Kidney tubule cell (primary cell): Measurements from ENCODE around the gene RPS19BP1.
A peak's percentile ranks its signal among the peaks of the same experiment; 100 is the strongest.

Source experiments
- DNase-seq: peaks from one replicate; pipeline ENCODE4 v3.0.0-alpha.2; 2018; ENCODE audit warnings: low spot score

The RPS19BP1 gene

DNA sequence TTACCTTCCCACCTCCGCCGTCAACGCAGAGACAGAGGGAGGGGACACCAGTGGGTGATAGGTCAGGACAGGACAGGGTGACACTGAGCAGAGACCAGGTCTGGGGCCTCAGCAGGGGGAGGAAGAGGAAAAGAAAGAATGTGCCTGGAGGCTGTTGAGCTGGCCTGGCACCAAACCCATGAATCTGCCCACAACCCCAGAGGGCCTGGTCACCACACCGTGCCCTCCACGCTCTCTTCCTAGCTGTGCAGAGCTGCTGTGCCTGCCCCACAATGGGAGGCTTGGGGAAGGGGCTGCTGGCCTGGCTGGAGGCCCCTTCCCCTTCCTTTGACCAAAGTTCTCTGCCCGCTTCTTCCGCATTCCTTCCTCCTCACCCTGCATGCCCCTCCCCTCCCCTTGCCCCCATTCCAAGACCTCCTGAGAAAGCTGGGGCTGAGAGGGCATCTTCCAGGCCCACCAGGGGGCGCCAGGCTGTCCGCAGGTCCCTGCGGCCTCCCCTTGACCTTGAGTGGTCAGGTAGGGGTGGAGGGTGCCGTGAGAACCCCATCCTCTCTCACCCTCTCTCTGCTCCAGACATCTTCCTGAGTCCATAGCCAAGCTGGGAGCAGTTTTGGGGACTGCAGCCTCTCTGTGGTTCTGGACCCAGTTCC is 27.0 kb upstream of the RPS19BP1 start:
- DNase-seq, result no peak

DNA sequence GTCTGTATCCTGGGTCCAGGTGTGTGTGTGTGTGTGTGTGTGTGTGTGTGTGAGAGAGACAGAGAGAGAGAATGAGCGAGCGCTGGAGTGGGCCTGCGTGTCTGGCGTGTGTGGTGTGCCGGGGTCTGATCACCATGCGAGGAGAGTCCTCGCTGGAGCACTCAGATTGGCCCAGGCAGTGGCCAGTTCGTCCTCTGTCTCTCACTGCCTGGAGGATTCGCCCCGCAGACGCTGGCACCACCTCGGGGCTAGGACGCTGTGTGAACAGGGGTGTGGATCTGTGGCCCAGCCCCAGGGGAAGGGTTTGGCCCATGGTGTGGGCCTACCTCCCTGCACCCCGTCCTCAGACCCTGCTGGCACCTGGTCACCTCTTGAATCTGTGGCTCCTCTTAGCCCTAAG is 26.4 kb upstream of the RPS19BP1 start:
- DNase-seq, result no peak

DNA sequence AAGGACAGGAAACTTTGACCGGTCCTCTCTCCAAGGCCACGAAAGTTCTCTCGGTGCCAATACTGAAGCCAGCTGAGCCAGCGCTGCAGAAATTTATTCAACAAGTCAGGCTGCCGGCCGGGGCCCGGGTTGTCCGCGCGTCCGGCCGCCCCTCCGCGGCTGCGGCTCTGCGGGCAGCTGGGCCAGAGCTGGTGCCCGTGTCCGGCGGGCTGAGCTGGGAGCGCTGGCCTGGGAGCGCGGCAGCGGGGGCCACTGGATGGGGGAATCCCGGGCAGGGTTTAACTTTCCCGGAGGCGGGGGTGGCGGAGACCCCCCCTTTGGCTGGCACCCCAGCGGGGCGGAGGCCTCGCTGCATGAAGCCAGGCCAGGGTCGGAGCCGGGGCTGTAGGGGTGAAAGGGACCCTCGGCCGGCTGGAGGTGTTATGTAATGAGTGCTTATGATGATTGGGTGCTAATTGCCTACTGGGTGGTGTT is 25.7 kb upstream of the RPS19BP1 start:
- no peak for DNase-seq

DNA sequence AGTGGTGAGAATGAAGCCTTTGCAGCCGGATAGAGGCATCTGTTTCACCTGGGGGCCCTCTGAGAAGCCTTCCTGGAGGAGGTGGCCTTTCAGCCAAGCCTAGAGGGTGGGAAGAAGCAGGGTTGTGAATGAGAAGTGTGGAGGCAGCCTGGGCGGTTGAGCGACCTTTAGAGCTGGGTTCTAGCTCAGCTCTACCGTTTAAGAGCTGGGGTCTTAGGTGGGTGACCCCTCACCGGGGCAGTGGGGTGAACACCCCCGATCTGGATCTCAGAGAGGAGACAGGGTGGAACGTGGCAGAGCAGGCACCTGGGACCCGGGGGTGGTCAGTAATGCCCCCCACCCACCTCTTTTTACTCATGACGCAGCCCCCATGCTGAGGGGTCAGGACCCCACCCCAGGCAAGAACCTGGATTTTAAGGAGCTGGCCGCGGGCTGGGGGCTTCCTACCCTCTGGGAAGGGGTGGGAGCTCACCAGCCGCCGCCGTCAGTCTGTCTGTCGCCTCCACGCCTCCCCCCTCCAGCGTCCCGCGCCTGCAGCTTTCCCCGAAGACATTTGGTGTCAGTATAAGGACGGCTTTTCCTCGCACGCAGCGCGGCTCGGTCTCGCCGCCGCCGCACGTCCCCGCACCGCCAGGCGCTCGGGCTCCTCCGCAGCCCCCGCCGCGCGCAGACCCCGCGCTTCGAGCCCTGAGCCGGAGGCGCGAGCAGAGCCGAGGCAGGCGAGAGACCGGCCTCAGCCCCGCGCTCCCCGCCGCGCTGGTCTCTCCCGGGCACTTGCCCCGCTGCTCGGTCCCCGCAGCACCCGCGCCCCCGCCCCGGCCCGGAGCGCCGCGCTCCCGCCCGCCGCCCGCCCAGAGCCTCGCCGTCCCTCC is 24.7 kb upstream of the RPS19BP1 start:
- no peak for DNase-seq

DNA sequence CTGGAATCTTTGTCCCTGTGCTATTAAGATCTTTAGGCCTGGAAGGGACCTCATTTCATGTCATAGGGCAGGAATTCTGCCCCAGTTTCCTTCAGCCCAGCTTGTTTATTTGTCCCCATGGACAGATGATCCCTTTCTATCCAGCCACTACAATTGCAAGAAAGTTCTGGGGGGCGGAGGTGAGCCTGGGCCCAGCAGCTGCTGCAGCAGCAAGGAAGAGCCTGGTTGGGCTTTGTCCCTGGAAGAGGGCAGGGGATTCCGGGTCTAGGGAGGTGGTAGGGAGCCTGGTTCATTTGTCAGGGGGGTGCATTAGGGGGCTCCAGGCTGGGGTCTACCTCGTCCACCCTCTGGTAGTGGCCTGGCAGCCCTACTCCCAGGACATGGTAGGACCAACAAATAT is 21.6 kb upstream of the RPS19BP1 start:
- no peak for DNase-seq

DNA sequence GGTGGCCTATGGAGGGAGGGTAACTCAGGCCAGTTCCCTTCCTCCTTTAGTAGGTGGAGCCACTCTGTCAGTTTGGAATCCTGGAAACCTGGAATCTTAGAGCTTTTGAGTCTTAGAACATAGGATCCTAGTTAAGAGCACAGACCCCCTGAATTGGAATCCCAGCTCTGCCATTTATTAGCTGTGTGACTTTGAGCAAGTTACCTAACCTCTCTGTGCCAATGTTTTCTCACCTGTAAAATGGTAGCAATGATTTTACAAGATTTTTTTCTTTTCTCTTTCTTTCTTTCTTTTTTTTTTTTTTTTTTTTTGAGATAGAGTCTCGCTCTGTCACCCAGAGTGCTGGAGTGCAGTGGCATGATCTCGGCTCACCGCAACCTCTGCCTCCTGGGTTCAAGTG is 20.9 kb upstream of the RPS19BP1 start:
- DNase-seq, result no peak

DNA sequence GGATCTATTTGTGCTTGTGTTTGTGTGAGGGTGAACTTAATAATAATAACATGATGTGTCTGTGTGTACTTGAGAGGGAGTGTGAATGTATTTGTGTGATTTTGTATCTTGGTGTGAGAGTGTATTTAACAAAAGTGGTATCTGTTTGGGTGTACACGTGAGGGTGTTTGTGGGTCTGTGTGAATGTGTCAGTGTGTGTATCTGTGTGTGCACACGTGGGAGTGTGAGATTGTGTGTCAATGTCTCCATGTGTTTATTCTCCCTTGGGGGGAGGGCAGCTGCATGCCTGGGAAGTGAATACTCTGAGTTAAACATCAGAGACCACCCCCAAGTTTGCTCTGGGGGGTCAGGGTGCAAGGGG is 15.0 kb upstream of the RPS19BP1 start:
- no peak for DNase-seq

DNA sequence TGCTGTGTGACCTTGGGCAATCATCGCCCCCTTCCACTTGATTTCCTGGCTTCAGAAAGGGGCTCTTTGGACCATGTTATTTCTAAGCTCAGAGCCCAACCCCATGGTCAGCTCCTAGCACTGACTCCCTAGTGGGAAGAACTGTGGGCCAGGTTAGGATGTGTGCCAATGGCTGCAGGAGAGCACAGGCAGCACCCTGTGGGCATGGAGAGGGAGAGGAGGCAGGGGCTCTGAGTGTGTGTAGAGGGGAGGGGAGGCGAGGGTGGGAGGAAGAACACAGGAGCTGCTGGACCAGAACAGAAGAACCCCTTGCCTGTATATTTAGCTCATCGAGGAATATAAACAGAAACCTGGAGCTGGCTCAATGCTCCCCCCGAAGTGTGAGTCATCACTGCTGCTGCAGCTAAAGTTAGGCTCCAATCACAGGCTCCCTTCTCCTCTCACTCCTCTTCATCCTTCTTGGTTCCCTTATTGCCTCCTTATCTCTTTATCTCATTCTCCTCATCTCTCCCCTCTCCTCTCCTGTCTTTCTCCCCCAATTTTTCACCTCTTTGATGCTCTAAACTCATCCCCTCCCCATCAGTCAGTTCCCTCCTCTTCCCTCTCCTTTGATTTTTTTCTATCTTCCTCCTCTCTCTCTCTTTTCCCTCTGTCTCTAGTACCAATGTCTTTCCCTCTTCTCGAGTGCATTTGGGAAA is 14.5 kb upstream of the RPS19BP1 start:
- peak; percentile 46 for DNase-seq

DNA sequence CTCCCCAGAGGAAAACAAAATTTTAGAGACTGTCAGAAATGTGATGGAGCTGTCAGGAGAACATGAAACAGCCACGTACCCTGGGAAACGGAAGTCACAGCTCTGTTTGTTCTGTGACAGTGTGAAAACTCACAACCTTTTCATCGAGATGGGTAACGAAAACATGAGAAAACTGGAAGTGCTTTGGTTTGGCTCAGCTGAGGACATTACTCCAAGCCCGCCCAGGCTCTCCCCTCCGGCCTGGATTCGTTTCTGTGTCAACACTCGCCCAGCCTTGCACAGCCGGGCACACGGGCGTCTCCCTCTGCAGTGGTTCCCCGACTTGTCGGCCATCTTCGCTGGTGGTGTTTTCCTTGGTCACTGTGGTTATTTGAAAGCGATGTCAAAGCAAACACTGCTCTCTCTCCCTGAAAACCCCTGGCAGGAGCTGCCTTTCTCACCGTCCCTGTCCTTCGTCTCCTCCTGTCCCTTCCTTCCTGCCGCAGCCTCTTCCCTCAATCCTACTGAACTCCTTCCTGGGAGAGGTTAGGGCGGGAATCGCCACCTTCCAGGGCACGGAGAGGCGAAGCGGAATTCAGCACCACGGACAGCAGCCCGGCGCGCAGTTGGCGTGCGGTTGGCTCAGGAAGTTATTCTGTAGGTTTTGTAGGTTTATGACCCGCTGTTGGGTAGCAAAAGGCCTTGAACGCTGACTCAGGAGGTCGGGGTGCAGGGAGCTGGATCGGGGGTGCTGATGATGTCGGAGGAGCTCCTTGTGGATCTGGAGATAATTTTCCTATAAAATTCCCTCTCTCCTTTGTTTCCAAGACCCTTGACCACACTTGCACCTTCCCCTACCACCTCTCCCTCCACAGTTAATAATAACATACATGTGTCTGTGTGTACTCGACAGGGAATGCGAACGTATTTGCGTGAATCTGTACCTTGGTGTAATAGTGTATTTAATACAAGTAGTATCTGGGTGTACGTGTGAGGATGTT is 13.1 kb upstream of the RPS19BP1 start:
- DNase-seq, result peak; percentile 35

DNA sequence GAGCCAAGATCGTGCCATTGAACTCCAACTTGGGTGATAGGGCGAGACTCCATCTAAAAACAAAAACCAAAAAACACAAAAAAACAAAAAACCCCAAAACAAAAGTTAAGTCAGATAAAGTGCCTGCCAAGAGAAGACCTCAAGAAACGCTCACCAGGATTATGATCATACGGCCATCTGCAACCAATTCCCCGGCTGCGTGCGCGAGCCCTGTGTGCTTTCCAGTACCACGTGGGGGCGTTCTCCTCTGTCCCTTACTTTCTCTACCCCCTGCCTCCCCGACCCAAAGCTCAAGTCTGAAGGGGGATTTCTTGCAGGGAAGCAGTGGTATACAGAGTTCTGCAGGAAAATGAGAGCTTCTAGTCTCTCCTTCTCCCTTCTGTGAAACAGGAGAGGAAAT is 10.5 kb upstream of the RPS19BP1 start:
- DNase-seq, result no peak

DNA sequence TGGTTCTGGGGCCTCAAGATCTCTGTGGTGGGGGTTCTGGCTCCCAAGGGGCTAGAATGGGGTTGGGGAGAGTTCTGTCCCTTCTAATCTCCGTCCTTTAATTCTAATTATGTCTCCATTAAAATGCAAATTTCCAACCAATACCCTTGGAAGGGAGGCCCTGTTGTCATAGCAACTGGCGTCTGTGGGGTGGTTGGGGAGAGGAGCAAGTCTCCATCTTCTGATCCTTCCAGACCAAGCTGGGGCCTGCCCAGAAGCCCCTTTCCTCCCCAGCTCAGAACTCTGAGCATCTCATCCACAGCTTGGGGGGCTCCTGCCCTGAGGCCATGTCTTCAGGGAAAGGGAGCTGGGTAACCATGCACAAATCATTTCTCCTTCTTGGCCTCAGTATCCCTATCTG is 5.4 kb upstream of the RPS19BP1 start:
- no peak for DNase-seq

DNA sequence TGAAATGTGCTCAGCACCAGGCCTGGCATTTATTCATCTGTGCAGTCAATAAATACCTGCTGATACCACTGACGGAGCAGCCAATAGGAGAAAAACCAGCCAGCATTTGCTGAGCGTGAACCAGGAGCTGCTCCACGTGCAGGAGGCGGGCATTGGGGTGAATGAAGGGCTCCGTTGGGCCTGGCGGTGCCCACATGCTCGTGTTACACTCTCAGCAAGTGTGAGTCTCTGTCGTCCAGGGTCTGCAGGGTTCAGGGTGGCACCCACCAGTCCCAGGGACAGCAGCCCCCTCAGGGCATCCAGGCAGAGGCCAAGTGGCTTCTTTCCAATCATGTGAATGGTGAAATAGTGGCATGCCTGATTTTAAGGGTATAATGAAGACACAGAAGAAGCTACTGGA is 4.2 kb upstream of the RPS19BP1 start:
- no peak for DNase-seq

DNA sequence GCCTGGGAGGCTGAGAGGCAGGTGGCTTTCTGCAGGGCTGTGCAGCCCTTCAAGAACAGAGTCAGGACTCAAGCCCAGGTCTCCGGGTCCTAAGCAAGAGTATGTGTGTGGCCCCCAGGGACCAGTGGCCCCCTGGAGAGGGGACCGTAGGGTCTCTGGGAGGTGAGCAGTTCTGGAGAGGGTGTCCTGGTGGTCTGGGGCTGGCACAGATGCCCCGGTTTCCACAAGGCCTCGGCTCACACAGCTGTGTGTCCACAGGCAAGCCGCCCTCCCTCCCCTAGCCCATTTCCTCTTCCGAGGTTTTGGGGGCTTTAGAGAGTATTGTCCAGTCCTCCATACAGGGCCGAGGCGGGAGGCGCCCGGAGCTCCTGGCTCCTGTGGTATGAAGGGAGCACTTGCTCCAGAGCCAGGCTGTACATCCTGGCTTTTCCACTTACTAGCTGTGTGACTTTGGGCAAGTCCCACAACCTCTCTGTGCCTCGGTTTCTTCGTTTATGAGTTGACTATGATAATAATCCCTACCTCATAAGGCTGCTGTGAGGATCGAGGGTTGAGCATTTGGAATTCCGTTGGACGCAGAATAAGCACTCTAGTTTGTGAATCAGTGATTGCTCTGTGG is 3.4 kb upstream of the RPS19BP1 start:
- DNase-seq, result no peak

DNA sequence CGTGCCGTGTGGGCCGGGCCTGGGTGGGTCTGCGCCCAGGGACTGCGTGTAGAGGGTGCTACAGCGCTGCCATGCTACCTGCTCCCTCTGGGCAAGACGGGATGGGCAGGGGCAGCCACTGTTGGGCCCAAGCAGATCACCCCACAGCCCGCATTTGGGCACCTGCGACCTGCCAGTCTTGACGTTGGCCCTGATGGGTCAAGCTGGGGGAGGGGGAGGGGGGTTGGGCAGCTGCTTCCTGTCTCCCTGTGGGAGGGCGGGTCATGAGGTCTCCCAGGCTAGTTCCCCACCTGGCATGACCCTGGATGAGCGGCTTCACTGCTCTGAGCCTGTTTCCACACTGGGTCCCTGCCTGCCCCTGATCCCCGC is 2.8 kb upstream of the RPS19BP1 start:
- DNase-seq, result no peak

DNA sequence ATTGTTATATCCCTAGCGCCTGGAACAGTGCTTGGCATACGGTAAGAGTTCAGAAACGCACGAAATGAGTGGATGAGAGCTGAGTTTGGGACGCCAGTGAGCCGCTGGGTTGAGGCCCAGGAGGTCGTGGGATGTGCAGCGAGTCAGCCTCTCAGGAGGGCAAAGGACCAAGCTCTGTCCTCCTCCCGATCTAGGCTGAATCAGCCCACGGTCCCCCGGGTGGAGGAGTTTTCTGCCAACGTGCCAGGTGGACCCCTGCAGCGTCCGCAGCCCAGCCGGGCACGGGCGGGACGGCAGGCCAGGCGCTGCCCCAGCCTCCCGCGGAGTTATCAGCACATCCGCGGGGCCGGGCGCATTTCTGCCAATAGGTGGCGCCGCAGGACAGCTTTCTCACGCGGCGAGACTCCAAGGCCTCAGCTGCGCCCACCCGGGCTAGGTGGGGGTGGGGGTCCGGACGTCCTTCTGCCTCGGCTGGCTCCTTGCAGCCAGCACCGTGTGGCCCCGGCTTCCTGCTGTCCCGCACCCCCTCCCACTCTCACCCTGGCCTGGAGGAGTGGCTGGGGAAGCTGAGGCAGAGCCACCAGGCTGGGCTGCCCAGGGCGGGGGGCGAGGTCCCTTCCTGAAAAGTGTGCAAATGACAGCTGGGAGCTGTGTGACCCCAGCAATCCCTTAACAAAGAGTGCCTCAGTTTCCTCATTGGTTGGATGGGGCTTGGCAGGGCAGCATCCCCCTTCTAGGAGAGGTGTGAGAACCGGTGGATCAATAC is 2.2 kb upstream of the RPS19BP1 start:
- DNase-seq, result peak; percentile 72

DNA sequence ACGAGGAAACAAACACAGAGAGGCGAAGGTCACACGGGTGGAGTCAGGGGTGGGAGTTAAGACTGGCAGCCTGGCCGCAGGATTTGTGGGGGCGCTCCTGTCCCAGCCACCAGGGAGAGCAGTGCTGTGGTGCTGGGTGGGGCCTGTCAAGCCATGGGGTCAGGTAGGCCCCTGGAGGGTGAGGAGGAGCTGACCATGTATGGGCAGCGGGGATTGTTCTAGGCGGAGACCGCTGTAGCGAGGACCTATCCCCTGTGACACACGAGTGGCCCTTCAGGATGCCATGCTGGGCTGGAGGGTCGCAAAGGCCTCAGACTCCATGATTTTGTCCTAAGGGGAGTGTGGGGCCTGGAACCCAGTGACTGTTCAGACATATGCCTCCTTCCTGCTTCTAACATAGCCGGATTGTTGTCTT is 1.6 kb upstream of the RPS19BP1 start:
- no peak for DNase-seq

DNA sequence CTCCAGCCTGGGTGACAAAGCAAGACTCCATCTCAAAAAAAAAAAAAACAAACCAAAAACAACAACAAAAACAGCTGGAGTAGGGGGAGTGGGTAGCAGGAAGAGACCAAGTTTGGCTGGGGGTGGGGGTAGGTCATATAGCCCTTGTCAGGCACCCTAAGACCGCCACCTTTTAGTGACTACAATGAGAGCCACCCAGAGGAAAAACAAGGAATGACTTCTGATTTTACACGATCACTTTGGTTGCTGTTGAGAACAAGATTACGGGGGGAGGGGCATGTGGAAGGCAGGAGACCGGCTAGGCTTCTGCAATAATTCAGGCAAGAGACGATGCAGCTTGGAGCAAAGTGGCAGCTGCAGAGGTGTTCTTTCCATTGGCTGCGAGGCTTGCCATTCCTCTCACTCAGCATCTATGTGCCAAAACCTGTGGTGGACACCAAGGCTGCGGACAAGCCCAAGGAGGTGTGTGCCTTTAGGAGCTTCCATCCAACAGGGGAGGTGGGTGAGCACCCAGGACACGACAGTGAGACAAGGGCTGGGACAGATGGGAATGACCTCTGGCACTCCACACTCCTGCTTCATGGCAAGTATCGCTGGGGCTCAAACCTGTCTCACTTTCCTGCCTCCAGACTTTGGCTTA is 1.7 kb downstream of the RPS19BP1 start:
- peak; percentile 35 for DNase-seq

DNA sequence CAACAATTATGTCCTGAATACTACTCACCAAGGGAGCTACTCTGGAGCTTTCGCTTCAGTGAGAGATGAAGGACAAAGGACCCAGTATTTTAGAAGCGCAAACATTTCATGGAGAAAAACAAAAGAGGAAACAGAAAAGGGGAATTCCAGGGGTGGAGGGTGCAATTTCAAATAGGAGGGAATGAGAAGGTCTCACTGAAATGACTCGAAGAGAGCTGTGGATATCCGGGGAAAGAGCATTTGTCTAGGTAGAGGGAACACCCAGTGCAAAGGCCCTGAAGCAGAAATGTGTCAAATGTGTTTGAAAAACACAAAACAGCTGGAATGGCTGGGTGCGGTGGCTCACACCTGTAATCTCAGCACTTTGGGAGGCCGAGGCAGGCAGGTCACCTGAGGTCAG is 2.4 kb downstream of the RPS19BP1 start:
- no peak for DNase-seq

DNA sequence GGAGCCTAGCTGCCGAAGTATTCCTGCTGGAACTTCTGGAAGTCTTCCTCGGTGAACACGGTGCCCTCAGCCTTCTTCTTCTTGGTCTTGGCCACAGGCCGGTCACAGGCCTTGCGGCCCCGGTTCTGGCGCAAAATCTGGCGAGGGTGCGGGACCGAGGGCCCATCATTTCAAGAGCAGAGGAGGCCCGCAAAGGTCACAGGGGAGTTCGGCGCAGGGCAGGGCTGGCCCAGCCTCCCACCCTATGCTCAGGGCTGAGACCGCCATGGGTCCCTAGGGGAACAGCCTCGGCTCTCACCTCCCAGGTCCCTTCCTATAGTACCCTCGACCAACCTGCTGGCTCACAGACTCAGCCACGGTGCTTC is 3.1 kb downstream of the RPS19BP1 start:
- no peak for DNase-seq
